ENCODE results near the gene CACNA1B. TPM values are rescaled to one million over a fixed set of nuclear protein-coding genes. Genes with fewer than 3 reads are reported as not detected.

Gene CACNA1B
- total RNA-seq, 6 donors from 2014 or later = 0.03 to 0.15 (median 0.03) TPM; not detected in 3

- no peaks in the 10 kb centered on the region for H3K4me1 ChIP-seq
- DNase-seq = no peak
- H3K27ac ChIP-seq = no peak overlapping the region
- WGBS, 2 donors = 78 to 85% methylated on average over 4 to 5 of the region's 5 CpGs
- no peaks in the 10 kb centered on the region for H3K9me3 ChIP-seq
- H3K36me3 ChIP-seq = no peaks in the 10 kb centered on the region
- TF ChIP-seq EP300 (IDR thresholded peaks at IDR 0.05) (no peak), CTCF (IDR thresholded peaks at IDR 0.05) (no peak), POLR2AphosphoS5 (IDR thresholded peaks at IDR 0.05) (no peak), POLR2A (IDR thresholded peaks at IDR 0.05) (no peak)
- no peak overlapping the region for H3K4me3 ChIP-seq
- no peaks in the 10 kb centered on the region for H3K27me3 ChIP-seq
- no peak for ATAC-seq (ENCODE audit: low FRiP score in 2 of 2)
Observed at GRCh38 chr9:138076650-138077009, 199.0 kb downstream of the CACNA1B start.

GRCh38 chr9:138077126-138077525 is 199.5 kb downstream of the CACNA1B start:
- H3K36me3 ChIP-seq = no peaks in the 10 kb centered on the region
- ATAC-seq (ENCODE audit: low FRiP score in 2 of 2) = no peak
- no peaks in the 10 kb centered on the region for H3K4me1 ChIP-seq
- H3K4me3 ChIP-seq = no peak overlapping the region
- TF ChIP-seq EP300 (IDR thresholded peaks at IDR 0.05) = no peak
- no peak for TF ChIP-seq POLR2A (IDR thresholded peaks at IDR 0.05)
- no peak for TF ChIP-seq POLR2AphosphoS5 (IDR thresholded peaks at IDR 0.05)
- TF ChIP-seq CTCF (IDR thresholded peaks at IDR 0.05) = no peak
- no peak overlapping the region for H3K27ac ChIP-seq
- no peaks in the 10 kb centered on the region for H3K27me3 ChIP-seq
- peak in 1 of 2 donors; percentile 18 for DNase-seq
- WGBS, 2 donors = 80 to 84% methylated on average over 6 to 9 of the region's 9 CpGs
- H3K9me3 ChIP-seq = no peaks in the 10 kb centered on the region

GRCh38 chr9:138077898-138078540 is 200.4 kb downstream of the CACNA1B start:
- H3K36me3 ChIP-seq = no peaks in the 10 kb centered on the region
- H3K27me3 ChIP-seq = no peaks in the 10 kb centered on the region
- H3K4me3 ChIP-seq = no peak overlapping the region
- H3K4me1 ChIP-seq = no peaks in the 10 kb centered on the region
- DNase-seq (peak in 1 of 2 donors; percentile 3), ATAC-seq (ENCODE audit: low FRiP score in 2 of 2) (no peak)
- TF ChIP-seq POLR2AphosphoS5 (IDR thresholded peaks at IDR 0.05) = no peak
- TF ChIP-seq POLR2A (IDR thresholded peaks at IDR 0.05) = no peak
- no peak for TF ChIP-seq CTCF (IDR thresholded peaks at IDR 0.05)
- no peak overlapping the region for H3K27ac ChIP-seq
- no peaks in the 10 kb centered on the region for H3K9me3 ChIP-seq
- 76 to 88% methylated on average over 10 to 13 of the region's 13 CpGs for WGBS, 2 donors

GRCh38 chr9:138078846-138079245 is 201.3 kb downstream of the CACNA1B start:
- Histone ChIP-seq H3K27me3 (no peaks in the 10 kb centered on the region), H3K27ac (no peak overlapping the region), H3K36me3 (no peaks in the 10 kb centered on the region), H3K9me3 (no peaks in the 10 kb centered on the region), H3K4me3 (no peak overlapping the region), H3K4me1 (no peaks in the 10 kb centered on the region)
- TF ChIP-seq EP300 (IDR thresholded peaks at IDR 0.05) (no peak), CTCF (IDR thresholded peaks at IDR 0.05) (no peak), POLR2A (IDR thresholded peaks at IDR 0.05) (no peak), POLR2AphosphoS5 (IDR thresholded peaks at IDR 0.05) (no peak)
- 84 to 88% methylated on average over 7 to 9 of the region's 9 CpGs for WGBS, 2 donors
- no peak for ATAC-seq (ENCODE audit: low FRiP score in 2 of 2)
- DNase-seq = peak in 1 of 2 donors; percentile 8

- DNase-seq = peak in 1 of 2 donors; percentile 11
- 78 to 81% methylated on average over 5 of the region's 5 CpGs for WGBS, 2 donors
Observed at GRCh38 chr9:138080979-138081378, 203.4 kb downstream of the CACNA1B start.

More at GRCh38 chr9:138080979-138081378, 203.4 kb downstream of the CACNA1B start:
- TF ChIP-seq POLR2AphosphoS5 (IDR thresholded peaks at IDR 0.05) (no peak), POLR2A (IDR thresholded peaks at IDR 0.05) (no peak), EP300 (IDR thresholded peaks at IDR 0.05) (no peak), CTCF (IDR thresholded peaks at IDR 0.05) (no peak)
- Histone ChIP-seq H3K27me3 (no peaks in the 10 kb centered on the region), H3K4me3 (no peak overlapping the region), H3K9me3 (peaks cover 0 to 8% (median 0%) of the 10 kb centered on the region in 4 donors), H3K4me1 (no peaks in the 10 kb centered on the region), H3K27ac (no peak overlapping the region), H3K36me3 (no peaks in the 10 kb centered on the region)
- no peak for ATAC-seq (ENCODE audit: low FRiP score in 2 of 2)

Measured in upper lobe of left lung (tissue), 6 donors.